Measurements from ENCODE around the gene STUM.
"Not testable (repeated sequence)": the region's sequence is repeated elsewhere in the genome, so short reads cannot be mapped to it uniquely, and the experiment has no call there.

STUM gene

DNA sequence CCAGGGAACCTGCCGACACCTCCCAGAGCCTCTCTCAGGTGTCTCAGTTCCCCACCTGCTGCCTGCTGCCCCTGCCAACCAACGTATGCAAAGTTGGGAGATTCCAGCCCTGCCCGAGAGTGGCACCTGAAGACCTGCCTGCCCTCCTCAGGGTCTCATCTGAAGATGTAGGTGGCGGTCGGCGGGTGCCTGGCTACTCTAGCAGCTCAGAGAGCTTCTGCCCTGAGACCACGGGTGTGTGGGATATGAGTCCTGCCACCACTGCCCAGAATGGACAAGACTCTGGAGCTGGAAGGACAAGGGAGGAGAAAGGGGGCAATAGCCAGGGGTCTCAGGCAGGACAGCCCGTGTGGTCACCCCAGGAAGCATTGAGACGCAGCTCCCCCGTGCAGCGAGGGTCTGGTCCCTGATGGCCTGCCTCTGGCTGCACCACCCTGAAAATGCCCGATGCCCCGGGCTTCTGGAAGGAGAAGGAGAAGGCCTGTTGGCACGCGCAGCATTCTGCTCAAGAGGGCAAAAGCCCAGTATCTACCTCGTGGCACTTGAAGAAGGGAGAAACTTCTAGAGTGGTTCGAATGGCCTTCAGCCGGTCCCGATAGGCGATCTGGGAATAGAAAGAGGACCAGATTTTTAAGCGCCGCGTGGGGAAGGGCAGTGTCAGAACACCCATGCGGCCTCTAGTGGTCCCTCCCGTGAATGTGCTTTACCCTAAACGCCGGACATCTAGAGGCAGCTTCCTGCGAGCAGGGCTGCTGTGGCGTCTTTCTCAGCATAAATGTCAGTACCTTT is 88.8 kb downstream of the STUM start:
- no peak for DNase-seq (ENCODE audit: low read depth in 1 of 2, low spot score in 1 of 2)

DNA sequence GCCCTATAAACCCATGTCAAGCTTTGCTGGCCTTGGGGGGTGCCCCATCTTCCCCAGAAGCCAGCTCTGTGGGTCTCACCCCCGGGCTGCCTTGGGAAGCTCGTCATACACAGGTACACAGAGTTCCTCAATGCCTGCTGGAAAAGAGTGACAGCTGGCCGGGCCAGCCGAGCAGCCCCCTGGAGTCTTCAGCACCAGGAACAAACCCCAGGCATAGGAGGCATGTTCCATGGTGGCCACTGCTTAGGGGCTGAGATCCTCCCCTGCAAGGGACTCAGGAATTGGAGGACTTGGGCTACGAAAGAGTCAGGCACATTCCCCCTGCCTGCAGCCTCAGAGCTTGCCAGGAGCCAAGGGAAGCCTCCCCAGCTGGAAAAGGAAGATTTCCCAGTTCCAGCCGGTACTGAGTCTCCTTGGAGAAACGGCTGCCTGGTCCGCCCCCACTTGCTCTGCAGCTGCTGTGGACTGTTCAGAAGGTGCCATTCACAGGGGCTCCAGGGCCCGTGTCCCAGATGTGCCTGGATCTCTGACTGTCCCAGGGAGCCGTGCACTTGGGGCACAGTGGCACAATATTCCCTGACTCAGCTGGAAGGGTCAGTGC is 89.5 kb downstream of the STUM start:
- no peak for DNase-seq (ENCODE audit: low read depth in 1 of 2, low spot score in 1 of 2)

DNA sequence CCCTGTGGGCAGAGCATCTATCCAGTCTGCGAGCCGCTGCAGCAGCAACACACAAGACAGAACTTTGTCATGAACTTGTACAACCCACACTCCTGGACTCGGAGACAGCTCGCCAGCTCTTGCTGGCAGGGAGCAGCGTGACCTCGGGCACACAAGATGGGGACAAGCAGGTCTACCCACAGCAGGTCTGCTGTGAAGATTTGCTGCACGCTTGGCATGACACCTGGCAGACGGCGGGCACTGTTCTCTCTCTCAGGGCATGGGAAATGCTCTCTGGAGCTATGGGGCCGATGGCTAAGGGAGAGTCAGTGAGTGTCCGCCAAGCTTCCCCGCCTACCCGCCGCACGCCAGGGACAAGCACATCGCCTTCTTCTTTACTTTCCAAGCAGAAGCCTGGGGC is 90.0 kb downstream of the STUM start:
- no peak for DNase-seq (ENCODE audit: low read depth in 1 of 2, low spot score in 1 of 2)

GRCh38 chr1:226639206-226639605 is 90.6 kb downstream of the STUM start:
- DNase-seq (ENCODE audit: low read depth in 1 of 2, low spot score in 1 of 2) = not testable (repeated sequence)

DNA sequence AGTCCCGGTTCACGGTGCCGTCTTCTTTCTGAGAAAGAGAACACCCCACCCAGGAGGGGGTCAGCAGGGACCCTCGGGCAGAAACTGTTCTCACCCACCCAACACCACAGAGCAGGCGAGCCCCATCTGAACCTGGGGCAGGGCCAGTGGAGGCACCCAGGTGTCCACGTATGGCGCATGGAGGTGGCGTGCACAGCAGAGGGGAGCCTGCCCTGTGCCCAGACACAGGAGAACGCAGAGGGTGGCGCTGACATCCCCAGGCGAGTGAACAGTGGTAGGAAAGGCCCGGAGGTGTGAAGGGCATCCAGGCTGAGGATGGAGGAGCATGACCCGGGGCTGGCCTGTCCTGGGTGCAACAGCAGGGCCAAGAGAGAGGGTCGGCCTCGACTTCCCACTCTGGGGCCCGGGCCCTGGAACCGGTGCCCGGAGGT is 91.1 kb downstream of the STUM start:
- no peak for DNase-seq (ENCODE audit: low read depth in 1 of 2, low spot score in 1 of 2)

DNA sequence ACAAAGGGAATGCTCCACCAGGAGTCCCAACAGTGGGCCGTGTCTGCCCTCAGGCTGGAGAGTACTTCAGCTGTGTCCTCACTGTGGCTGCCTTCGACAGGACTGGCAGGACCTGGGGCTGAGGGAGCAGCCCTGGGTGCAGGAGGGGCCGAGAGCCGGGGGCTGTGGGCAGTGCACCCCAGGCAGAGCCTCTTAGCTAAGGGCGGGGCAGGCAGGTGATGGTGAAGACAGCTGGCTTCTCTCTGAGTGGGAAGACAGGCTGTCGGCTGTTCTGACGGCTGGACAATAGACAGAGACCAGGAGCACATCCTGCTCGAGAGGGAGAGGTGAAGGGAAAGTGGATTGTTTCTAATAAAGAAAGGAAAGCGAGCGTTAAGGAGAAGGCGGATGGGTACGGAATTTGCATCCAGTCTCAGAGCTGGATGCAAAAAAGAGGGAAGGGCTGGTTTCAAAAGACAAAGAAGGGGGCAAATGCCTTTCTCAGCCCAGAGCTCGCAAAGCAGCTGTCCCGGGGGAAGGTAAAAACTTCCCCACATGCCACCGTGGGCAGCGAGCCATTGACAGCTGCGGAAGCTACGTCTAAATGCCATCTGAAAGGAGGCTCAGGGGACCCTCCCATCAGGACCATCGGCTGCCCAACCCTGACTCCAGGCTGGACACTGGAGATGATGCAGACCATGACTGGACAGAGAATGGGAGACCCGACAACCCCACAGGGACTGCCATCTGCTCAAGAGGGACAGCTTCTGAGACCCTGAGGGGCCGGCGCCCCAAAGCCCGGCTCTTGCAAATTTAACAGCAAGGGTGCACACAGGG is 92.0 kb downstream of the STUM start:
- DNase-seq (ENCODE audit: low read depth in 1 of 2, low spot score in 1 of 2) = no peak

- DNase-seq (ENCODE audit: low read depth in 1 of 2, low spot score in 1 of 2) = no peak
Observed at GRCh38 chr1:226641671-226642231, 93.2 kb downstream of the STUM start.

DNA sequence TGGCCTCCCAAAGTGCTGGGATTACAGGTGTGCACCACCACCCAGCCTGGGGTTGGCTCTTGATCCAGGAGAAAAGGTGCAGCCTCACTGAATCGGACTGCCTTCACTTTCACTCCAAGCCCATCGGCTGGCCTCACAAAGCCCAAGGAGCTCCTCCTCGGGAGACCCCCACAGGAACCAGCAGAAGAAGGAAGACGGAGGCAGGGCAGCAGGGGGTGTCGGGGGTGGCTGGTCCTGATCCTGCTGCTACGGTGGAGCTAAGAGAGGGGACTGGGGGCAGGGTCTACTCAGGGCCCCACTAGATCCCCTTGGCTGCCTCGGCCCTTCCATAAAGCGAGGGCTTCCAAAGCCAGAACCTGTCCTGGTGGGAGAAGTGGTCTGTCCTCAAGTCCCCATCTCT is 93.9 kb downstream of the STUM start:
- DNase-seq (ENCODE audit: low read depth in 1 of 2, low spot score in 1 of 2) = no peak

- peak; percentile 36 to 60 for DNase-seq (ENCODE audit: low read depth in 1 of 2, low spot score in 1 of 2)
Observed at GRCh38 chr1:226643177-226643576, 94.6 kb downstream of the STUM start.

- DNase-seq (ENCODE audit: low read depth in 1 of 2, low spot score in 1 of 2) = no peak
Observed at GRCh38 chr1:226643611-226644540, 95.3 kb downstream of the STUM start.

- no peak for DNase-seq (ENCODE audit: low read depth in 1 of 2, low spot score in 1 of 2)
Observed at GRCh38 chr1:226644541-226645176, 96.1 kb downstream of the STUM start.

GRCh38 chr1:226645279-226645976 is 96.9 kb downstream of the STUM start:
- DNase-seq (ENCODE audit: low read depth in 1 of 2, low spot score in 1 of 2) = no peak

GRCh38 chr1:226646026-226646869 is 97.7 kb downstream of the STUM start:
- no peak for DNase-seq (ENCODE audit: low read depth in 1 of 2, low spot score in 1 of 2)

DNA sequence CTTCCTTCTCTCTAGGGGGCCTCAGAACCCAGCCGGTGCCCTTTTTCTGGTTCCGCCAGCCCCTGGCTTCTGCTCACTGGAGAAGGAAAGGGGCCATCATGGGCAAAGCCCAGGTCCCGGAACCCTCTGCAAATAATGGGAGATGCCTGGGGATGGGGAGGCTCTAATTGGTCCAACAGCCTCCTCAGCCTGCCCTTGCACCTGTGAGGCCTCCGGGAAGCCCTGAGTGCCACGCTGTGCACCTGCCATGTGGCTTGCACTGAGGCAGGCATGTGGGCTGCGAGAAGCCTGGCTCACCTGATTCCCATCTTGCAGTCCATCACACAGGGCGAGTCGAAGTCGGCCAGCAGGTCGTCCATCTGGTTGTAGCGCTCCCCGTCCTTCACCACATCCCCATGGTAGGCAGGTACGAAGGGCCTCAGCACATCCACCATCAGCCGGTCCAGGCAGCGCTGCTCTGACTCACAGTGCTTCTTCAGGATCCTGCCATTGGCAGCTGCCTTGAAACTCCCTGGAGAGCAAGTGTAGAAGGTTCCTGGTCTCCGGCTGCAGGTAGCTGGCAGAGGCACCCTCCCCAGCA is 98.4 kb downstream of the STUM start:
- no peak for DNase-seq (ENCODE audit: low read depth in 1 of 2, low spot score in 1 of 2)

DNA sequence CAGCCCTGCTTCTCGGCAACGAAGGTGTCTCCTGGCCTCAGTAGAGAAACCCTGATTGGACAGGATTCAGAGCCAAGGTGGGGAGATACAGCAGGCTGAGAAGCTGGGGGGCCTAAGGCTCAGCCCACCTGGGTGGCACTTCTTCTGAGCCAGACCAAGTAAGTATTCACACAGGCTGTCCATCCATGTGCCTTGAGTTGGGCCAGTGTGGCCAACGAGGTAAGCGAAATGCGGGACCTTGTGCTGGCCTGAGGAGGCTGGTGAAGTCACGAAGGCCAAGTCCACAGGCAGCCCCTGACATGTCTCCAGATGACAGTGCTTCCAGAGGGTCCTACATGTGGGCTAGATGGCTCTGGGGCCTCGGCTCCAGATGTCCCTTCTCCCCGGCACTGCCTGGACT is 99.2 kb downstream of the STUM start:
- no peak for DNase-seq (ENCODE audit: low read depth in 1 of 2, low spot score in 1 of 2)

- DNase-seq (ENCODE audit: low read depth in 1 of 2, low spot score in 1 of 2) = no peak
Observed at GRCh38 chr1:226648421-226648820, 99.9 kb downstream of the STUM start.

DNA sequence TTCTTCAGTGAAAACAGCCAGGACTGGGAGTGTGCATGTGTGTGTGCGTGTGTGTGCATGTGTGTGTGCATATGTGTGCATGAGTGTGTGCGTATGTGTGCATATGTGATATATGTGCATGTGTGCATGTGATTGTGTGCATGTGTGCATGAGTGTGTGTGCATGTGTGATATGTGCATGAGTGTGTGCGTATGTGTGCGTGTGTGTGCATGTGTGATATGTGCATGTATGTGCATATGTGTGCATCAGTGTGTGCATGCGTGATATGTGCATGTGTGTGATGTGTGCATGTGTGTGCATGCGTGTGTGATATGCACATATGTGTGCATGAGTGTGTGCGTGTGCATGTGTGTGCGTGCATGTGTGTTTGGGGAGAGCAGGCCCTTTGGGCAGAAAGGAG is 100.7 kb downstream of the STUM start:
- DNase-seq (ENCODE audit: low read depth in 1 of 2, low spot score in 1 of 2) = no peak

GRCh38 chr1:226649780-226650179 is 101.2 kb downstream of the STUM start:
- no peak for DNase-seq (ENCODE audit: low read depth in 1 of 2, low spot score in 1 of 2)

Data from stimulated activated CD4-positive, alpha-beta T cell treated with anti-CD3 and anti-CD28 coated beads, Interleukin-15, amount 100 ng/mL, for 1 hour (primary cell).